ENCODE measurements around the gene CAPN14. TPM values are rescaled to one million over a fixed set of nuclear protein-coding genes. Genes with fewer than 3 reads are reported as not detected.

Gene CAPN14
- total RNA-seq, 1 donor from 2014 or later = 0.24 TPM

GRCh38 chr2:31249009-31249690 is 31.8 kb upstream of the CAPN14 start:
- Mint-ChIP-seq H3K4me3 (ENCODE audit: unreplicated experiment) (no peak overlapping the region), H3K9me3 (ENCODE audit: unreplicated experiment) (no peaks in the 10 kb centered on the region), H3K4me1 (ENCODE audit: unreplicated experiment) (no peaks in the 10 kb centered on the region), H3K27me3 (ENCODE audit: unreplicated experiment) (no peaks in the 10 kb centered on the region), H3K36me3 (ENCODE audit: unreplicated experiment) (peaks cover 18% of the 10 kb centered on the region), H3K27ac (ENCODE audit: unreplicated experiment) (no peak overlapping the region)
- no peak for DNase-seq (ENCODE audit: extremely low spot score, unreplicated experiment)
- TF ChIP-seq CTCF (IDR thresholded peaks at IDR 0.05) = no peak

- Mint-ChIP-seq H3K36me3 (ENCODE audit: unreplicated experiment) (peaks cover 20% of the 10 kb centered on the region), H3K27me3 (ENCODE audit: unreplicated experiment) (no peaks in the 10 kb centered on the region), H3K9me3 (ENCODE audit: unreplicated experiment) (no peaks in the 10 kb centered on the region), H3K27ac (ENCODE audit: unreplicated experiment) (no peak overlapping the region), H3K4me1 (ENCODE audit: unreplicated experiment) (no peaks in the 10 kb centered on the region), H3K4me3 (ENCODE audit: unreplicated experiment) (no peak overlapping the region)
- no peak for DNase-seq (ENCODE audit: extremely low spot score, unreplicated experiment)
- no peak for TF ChIP-seq CTCF (IDR thresholded peaks at IDR 0.05)
These were observed 30.8 kb upstream of the CAPN14 start for GRCh38 chr2:31248139-31248538.

GRCh38 chr2:31247711-31248110 is 30.4 kb upstream of the CAPN14 start:
- Mint-ChIP-seq H3K27ac (ENCODE audit: unreplicated experiment) (no peak overlapping the region), H3K4me1 (ENCODE audit: unreplicated experiment) (no peaks in the 10 kb centered on the region), H3K27me3 (ENCODE audit: unreplicated experiment) (no peaks in the 10 kb centered on the region), H3K4me3 (ENCODE audit: unreplicated experiment) (no peak overlapping the region), H3K36me3 (ENCODE audit: unreplicated experiment) (peaks cover 20% of the 10 kb centered on the region), H3K9me3 (ENCODE audit: unreplicated experiment) (no peaks in the 10 kb centered on the region)
- TF ChIP-seq CTCF (IDR thresholded peaks at IDR 0.05) = no peak
- DNase-seq (ENCODE audit: extremely low spot score, unreplicated experiment) = no peak

GRCh38 chr2:31246184-31246852 is 29.0 kb upstream of the CAPN14 start:
- Mint-ChIP-seq H3K27me3 (ENCODE audit: unreplicated experiment) (no peaks in the 10 kb centered on the region), H3K36me3 (ENCODE audit: unreplicated experiment) (peaks cover 20% of the 10 kb centered on the region), H3K9me3 (ENCODE audit: unreplicated experiment) (no peaks in the 10 kb centered on the region), H3K4me3 (ENCODE audit: unreplicated experiment) (no peak overlapping the region), H3K4me1 (ENCODE audit: unreplicated experiment) (no peaks in the 10 kb centered on the region), H3K27ac (ENCODE audit: unreplicated experiment) (no peak overlapping the region)
- DNase-seq (ENCODE audit: extremely low spot score, unreplicated experiment) = no peak
- TF ChIP-seq CTCF (IDR thresholded peaks at IDR 0.05) = no peak

- Mint-ChIP-seq H3K4me3 (ENCODE audit: unreplicated experiment) (no peak overlapping the region), H3K4me1 (ENCODE audit: unreplicated experiment) (peaks cover 14% of the 10 kb centered on the region), H3K36me3 (ENCODE audit: unreplicated experiment) (peaks cover 17% of the 10 kb centered on the region), H3K27ac (ENCODE audit: unreplicated experiment) (no peak overlapping the region), H3K27me3 (ENCODE audit: unreplicated experiment) (no peaks in the 10 kb centered on the region), H3K9me3 (ENCODE audit: unreplicated experiment) (no peaks in the 10 kb centered on the region)
- DNase-seq (ENCODE audit: extremely low spot score, unreplicated experiment) = no peak
- no peak for TF ChIP-seq CTCF (IDR thresholded peaks at IDR 0.05)
These were observed 26.8 kb upstream of the CAPN14 start for GRCh38 chr2:31244101-31244500.
